ENCODE data around the gene GRPEL1. TPM values are rescaled to one million over a fixed set of nuclear protein-coding genes. Genes with fewer than 3 reads are reported as not detected.

The GRPEL1 gene
- polyA plus RNA-seq, 1 of the 3 experiments (the other 2 are of a cell fraction) = 29.8 TPM

DNA sequence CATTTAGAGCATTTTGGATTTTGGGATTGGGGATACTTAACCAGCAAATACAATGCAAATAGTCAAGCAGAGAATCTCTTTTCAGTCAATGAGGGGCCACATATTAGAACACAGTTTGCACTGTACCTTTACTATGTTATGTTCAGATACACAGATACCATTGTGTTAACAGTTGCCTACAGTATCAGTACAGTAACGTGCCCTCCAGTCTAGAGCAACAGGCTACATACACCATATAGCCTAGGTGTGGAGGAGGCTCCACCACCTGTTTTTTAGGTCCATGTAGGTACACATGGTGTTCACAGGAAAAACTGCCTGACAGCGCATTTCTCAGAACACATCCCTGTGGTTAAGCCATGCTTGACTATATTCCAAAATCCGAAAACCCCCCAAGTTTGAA, 9.1 kb downstream of the GRPEL1 start:
- Histone ChIP-seq H3K4me1 (ENCODE audit: control insufficient read depth in 1 of 2, insufficient read depth in 2 of 2, low read depth in 1 of 2, low read length in 1 of 2) (0 out of 4 replicates have a peak, but pooled peaks cover 0 to 4% of the 10 kb centered on the region in 2 experiments), H3K4me2 (no peak overlapping the region), H3K36me3 (replicated peaks in 1 of 2; ENCODE audit: control insufficient read depth in 1 of 2, insufficient read depth in 2 of 2, low read length in 1 of 2) (peaks cover 59 to 71% of the 10 kb centered on the region in 2 experiments), H3K27me3 (ENCODE audit: insufficient read depth) (no peaks in the 10 kb centered on the region), H2AFZ (ENCODE audit: low read depth) (no peak overlapping the region), H3K9me2 (no peaks in the 10 kb centered on the region), H3K27ac (ENCODE audit: low read depth in 2 of 2, low read length in 1 of 2) (no peak overlapping the region), H4K20me1 (ENCODE audit: insufficient read depth) (no peaks in the 10 kb centered on the region; the same call in 1 of the 2 replicates), H3K9ac (no peak overlapping the region), H3F3A (replicated peaks; ENCODE audit: insufficient read depth) (peaks cover 37% of the 10 kb centered on the region), H3K4me3 (ENCODE audit: low read depth in 2 of 2, low read length in 1 of 2) (no peak overlapping the region), H3K9me3 (no peaks in the 10 kb centered on the region), H3K79me2 (ENCODE audit: insufficient read depth) (peaks cover 52% of the 10 kb centered on the region; the same call in 1 of the 2 replicates)
- ChIA-PET POLR2A (interaction anchor here (1.3 kb wide), 1 partner anchor 9 kb away, joined by 5 read pairs; the partner anchor contains the start of gene GRPEL1), CTCF (interaction anchor here (1.4 kb wide), 1 partner anchor 11 kb away, joined by 4 read pairs; no protein-coding TSS in a partner anchor)
- WGBS (ENCODE audit: low lambda C conversion rate) = 95% methylated on average over 3 of the region's 3 CpGs
- no peak for DNase-seq
- TF ChIP-seq RAD21 (IDR thresholded peaks at IDR 0.05; ENCODE audit: low read length) = no peak
- 0 out of 2 replicates have a peak, but pooled peaks have one; percentile 20 for TF ChIP-seq POLR2AphosphoS5 (IDR thresholded peaks at IDR 0.05; ENCODE audit: low read depth, low read length)

DNA sequence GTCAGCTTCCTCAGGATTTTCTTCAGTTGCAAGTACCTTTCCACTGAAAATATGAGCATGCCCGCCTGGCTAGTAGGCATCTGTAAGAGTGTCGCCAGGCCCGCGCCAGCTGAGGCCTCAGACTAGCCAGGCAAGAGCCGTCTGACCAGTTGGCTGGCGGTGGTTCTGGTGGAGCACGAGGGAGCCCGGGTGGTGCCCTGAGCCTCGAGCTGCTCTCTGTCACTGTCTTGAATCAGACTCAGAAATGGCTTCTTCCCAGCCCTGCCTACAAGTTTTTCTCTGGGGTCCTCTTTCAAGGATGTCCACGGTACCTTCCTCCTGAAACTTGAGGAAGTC, 11.9 kb downstream of the GRPEL1 start:
- H3F3A ChIP-seq (replicated peaks; ENCODE audit: insufficient read depth) = peaks cover 33% of the 10 kb centered on the region
- H3K4me2 ChIP-seq = no peak overlapping the region
- peaks cover 38 to 60% of the 10 kb centered on the region in 2 experiments for H3K36me3 ChIP-seq (replicated peaks in 1 of 2; ENCODE audit: control insufficient read depth in 1 of 2, insufficient read depth in 2 of 2, low read length in 1 of 2)
- POLR2A ChIA-PET = no interaction called here
- peaks cover 49% of the 10 kb centered on the region; the same call in 1 of the 2 replicates for H3K79me2 ChIP-seq (ENCODE audit: insufficient read depth)
- H3K4me1 ChIP-seq (ENCODE audit: control insufficient read depth in 1 of 2, insufficient read depth in 2 of 2, low read depth in 1 of 2, low read length in 1 of 2) = peaks cover 0 to 4% of the 10 kb centered on the region in 2 experiments; a peak in 1 of 4 replicates
- no peak overlapping the region for H3K27ac ChIP-seq (ENCODE audit: low read depth in 2 of 2, low read length in 1 of 2)
- H3K9me3 ChIP-seq = no peaks in the 10 kb centered on the region
- H4K20me1 ChIP-seq (ENCODE audit: insufficient read depth) = no peaks in the 10 kb centered on the region; the same call in 1 of the 2 replicates
- CTCF ChIA-PET = interaction anchor here (1.3 kb wide), 1 partner anchor 12 kb away, joined by 3 read pairs; no protein-coding TSS in a partner anchor
- H3K9me2 ChIP-seq = no peaks in the 10 kb centered on the region
- H3K27me3 ChIP-seq (ENCODE audit: insufficient read depth) = no peaks in the 10 kb centered on the region
- no peak overlapping the region for H2AFZ ChIP-seq (ENCODE audit: low read depth)
- TF ChIP-seq POLR2AphosphoS5 (IDR thresholded peaks at IDR 0.05; ENCODE audit: low read depth, low read length) = no peak
- no peak for TF ChIP-seq MXI1 (IDR thresholded peaks at IDR 0.05; ENCODE audit: low read depth, low read length)
- TF ChIP-seq RAD21 (IDR thresholded peaks at IDR 0.05; ENCODE audit: low read length) = no peak
- TF ChIP-seq FOXM1 (IDR thresholded peaks at IDR 0.05; ENCODE audit: low read depth) = no peak
- TF ChIP-seq FOSL2 (IDR thresholded peaks at IDR 0.05; ENCODE audit: borderline replicate concordance, low read depth) = no peak
- TF ChIP-seq EP300 (IDR thresholded peaks at IDR 0.05; ENCODE audit: borderline replicate concordance in 1 of 2, low read depth in 1 of 2, low read length in 1 of 2) = no peak
- TF ChIP-seq, protein P1, sequence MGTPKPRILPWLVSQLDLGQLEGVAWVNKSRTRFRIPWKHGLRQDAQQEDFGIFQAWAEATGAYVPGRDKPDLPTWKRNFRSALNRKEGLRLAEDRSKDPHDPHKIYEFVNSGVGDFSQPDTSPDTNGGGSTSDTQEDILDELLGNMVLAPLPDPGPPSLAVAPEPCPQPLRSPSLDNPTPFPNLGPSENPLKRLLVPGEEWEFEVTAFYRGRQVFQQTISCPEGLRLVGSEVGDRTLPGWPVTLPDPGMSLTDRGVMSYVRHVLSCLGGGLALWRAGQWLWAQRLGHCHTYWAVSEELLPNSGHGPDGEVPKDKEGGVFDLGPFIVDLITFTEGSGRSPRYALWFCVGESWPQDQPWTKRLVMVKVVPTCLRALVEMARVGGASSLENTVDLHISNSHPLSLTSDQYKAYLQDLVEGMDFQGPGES (IDR thresholded peaks at IDR 0.05; ENCODE audit: low read depth, low read length) = no peak
- no peak for TF ChIP-seq ELF1 (IDR thresholded peaks at IDR 0.05)
- TF ChIP-seq, protein P2, sequence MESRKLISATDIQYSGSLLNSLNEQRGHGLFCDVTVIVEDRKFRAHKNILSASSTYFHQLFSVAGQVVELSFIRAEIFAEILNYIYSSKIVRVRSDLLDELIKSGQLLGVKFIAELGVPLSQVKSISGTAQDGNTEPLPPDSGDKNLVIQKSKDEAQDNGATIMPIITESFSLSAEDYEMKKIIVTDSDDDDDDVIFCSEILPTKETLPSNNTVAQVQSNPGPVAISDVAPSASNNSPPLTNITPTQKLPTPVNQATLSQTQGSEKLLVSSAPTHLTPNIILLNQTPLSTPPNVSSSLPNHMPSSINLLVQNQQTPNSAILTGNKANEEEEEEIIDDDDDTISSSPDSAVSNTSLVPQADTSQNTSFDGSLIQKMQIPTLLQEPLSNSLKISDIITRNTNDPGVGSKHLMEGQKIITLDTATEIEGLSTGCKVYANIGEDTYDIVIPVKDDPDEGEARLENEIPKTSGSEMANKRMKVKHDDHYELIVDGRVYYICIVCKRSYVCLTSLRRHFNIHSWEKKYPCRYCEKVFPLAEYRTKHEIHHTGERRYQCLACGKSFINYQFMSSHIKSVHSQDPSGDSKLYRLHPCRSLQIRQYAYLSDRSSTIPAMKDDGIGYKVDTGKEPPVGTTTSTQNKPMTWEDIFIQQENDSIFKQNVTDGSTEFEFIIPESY (IDR thresholded peaks at IDR 0.05; ENCODE audit: borderline replicate concordance, low read depth) = no peak
- TF ChIP-seq MEF2A (IDR thresholded peaks at IDR 0.05; ENCODE audit: borderline replicate concordance, low read depth) = no peak
- TF ChIP-seq, protein P3, sequence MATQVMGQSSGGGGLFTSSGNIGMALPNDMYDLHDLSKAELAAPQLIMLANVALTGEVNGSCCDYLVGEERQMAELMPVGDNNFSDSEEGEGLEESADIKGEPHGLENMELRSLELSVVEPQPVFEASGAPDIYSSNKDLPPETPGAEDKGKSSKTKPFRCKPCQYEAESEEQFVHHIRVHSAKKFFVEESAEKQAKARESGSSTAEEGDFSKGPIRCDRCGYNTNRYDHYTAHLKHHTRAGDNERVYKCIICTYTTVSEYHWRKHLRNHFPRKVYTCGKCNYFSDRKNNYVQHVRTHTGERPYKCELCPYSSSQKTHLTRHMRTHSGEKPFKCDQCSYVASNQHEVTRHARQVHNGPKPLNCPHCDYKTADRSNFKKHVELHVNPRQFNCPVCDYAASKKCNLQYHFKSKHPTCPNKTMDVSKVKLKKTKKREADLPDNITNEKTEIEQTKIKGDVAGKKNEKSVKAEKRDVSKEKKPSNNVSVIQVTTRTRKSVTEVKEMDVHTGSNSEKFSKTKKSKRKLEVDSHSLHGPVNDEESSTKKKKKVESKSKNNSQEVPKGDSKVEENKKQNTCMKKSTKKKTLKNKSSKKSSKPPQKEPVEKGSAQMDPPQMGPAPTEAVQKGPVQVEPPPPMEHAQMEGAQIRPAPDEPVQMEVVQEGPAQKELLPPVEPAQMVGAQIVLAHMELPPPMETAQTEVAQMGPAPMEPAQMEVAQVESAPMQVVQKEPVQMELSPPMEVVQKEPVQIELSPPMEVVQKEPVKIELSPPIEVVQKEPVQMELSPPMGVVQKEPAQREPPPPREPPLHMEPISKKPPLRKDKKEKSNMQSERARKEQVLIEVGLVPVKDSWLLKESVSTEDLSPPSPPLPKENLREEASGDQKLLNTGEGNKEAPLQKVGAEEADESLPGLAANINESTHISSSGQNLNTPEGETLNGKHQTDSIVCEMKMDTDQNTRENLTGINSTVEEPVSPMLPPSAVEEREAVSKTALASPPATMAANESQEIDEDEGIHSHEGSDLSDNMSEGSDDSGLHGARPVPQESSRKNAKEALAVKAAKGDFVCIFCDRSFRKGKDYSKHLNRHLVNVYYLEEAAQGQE (IDR thresholded peaks at IDR 0.05; ENCODE audit: low read depth, low read length) = no peak
- TF ChIP-seq, protein P4, sequence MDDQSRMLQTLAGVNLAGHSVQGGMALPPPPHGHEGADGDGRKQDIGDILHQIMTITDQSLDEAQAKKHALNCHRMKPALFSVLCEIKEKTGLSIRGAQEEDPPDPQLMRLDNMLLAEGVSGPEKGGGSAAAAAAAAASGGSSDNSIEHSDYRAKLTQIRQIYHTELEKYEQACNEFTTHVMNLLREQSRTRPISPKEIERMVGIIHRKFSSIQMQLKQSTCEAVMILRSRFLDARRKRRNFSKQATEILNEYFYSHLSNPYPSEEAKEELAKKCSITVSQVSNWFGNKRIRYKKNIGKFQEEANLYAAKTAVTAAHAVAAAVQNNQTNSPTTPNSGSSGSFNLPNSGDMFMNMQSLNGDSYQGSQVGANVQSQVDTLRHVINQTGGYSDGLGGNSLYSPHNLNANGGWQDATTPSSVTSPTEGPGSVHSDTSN (IDR thresholded peaks at IDR 0.05) = no peak
- no peak for TF ChIP-seq YY1 (IDR thresholded peaks at IDR 0.05; ENCODE audit: low read depth)
- TF ChIP-seq FOXJ3 (CRISPR knock-in tag; IDR thresholded peaks at IDR 0.05) = no peak
- TF ChIP-seq SIN3A (IDR thresholded peaks at IDR 0.05; ENCODE audit: borderline replicate concordance, low read depth, low read length) = no peak
- no peak for TF ChIP-seq CHD2 (IDR thresholded peaks at IDR 0.05; ENCODE audit: low read length, partially characterized antibody)
- TF ChIP-seq TAF1 (IDR thresholded peaks at IDR 0.05; ENCODE audit: borderline replicate concordance, low read depth, low read length) = no peak
- TF ChIP-seq RFX5 (IDR thresholded peaks at IDR 0.05; ENCODE audit: low read length) = no peak
- TF ChIP-seq RCOR1 (IDR thresholded peaks at IDR 0.05; ENCODE audit: low read length) = no peak
- no peak for TF ChIP-seq NFIC (IDR thresholded peaks at IDR 0.05; ENCODE audit: borderline replicate concordance)
- 100% methylated on average over 1 of the region's 10 CpGs for WGBS (ENCODE audit: low lambda C conversion rate)
- no peak overlapping the region for H3K4me3 ChIP-seq (ENCODE audit: low read depth in 2 of 2, low read length in 1 of 2)
- DNase-seq = no peak
- no peak overlapping the region for H3K9ac ChIP-seq

All from SK-N-SH (cell line).